Measurements from ENCODE around the gene ZNF175. TPM values are rescaled to one million over a fixed set of nuclear protein-coding genes. Genes with fewer than 3 reads are reported as not detected.

Gene ZNF175
- total and polyA plus RNA-seq, 4 experiments from 2014 or later = 0.65 to 17.4 (median 9.9) TPM

GRCh38 chr19:51550848-51551672, 20.0 kb upstream of the ZNF175 start:
- DNase-seq = no peak
- no peaks in the 10 kb centered on the region for H3K36me3 ChIP-seq (ENCODE audit: insufficient read depth, low read length)
- intact Hi-C loops (cut with micrococcal nuclease) = no loop called here
- Mint-ChIP-seq H3K4me1 (peaks cover 2 to 14% (median 6%) of the 10 kb centered on the region in 4 donors), H3K4me3 (peak overlapping the region in 3 of 8 donors; percentile 10 to 28 (median 27)), H3K36me3 (peaks cover 0 to 6% of the 10 kb centered on the region in 2 donors), H3K9me3 (peaks cover 0 to 10% (median 7%) of the 10 kb centered on the region in 8 donors), H3K27me3 (peaks cover 35 to 51% of the 10 kb centered on the region in 2 donors), H3K27ac (peak overlapping the region in 1 of 7 donors; percentile 45)
- no peak overlapping the region for H3K27ac ChIP-seq (ENCODE audit: low read depth, low read length)
- ChIA-PET CTCF (ENCODE audit: partially characterized antibody) (no interaction called here), POLR2A (ENCODE audit: partially characterized antibody) (no interaction called here)
- H3K4me3 ChIP-seq (ENCODE audit: low read length in 2 of 2) = no peak overlapping the region
- no peaks in the 10 kb centered on the region for H3K9me3 ChIP-seq (ENCODE audit: control insufficient read depth in 1 of 2, low read length in 2 of 2)
- H3K4me1 ChIP-seq (ENCODE audit: insufficient read depth, low read length) = no peaks in the 10 kb centered on the region
- no peaks in the 10 kb centered on the region for H3K27me3 ChIP-seq (ENCODE audit: insufficient read depth, low read length)

GRCh38 chr19:51551673-51552432, 19.2 kb upstream of the ZNF175 start:
- Histone ChIP-seq H3K9me3 (ENCODE audit: control insufficient read depth in 1 of 2, low read length in 2 of 2) (no peaks in the 10 kb centered on the region), H3K4me1 (ENCODE audit: insufficient read depth, low read length) (no peaks in the 10 kb centered on the region), H3K36me3 (ENCODE audit: insufficient read depth, low read length) (no peaks in the 10 kb centered on the region), H3K4me3 (ENCODE audit: low read length in 2 of 2) (no peak overlapping the region), H3K27ac (ENCODE audit: low read depth, low read length) (no peak overlapping the region), H3K27me3 (ENCODE audit: insufficient read depth, low read length) (no peaks in the 10 kb centered on the region)
- peaks cover 38 to 51% of the 10 kb centered on the region in 2 donors for H3K27me3 Mint-ChIP-seq
- H3K36me3 Mint-ChIP-seq = peaks cover 0 to 6% of the 10 kb centered on the region in 2 donors
- peaks cover 2 to 14% (median 6%) of the 10 kb centered on the region in 4 donors for H3K4me1 Mint-ChIP-seq
- peak overlapping the region in 4 of 8 donors; percentile 3 to 58 (median 18) for H3K4me3 Mint-ChIP-seq
- DNase-seq = no peak
- intact Hi-C loops (cut with micrococcal nuclease) = no loop called here
- POLR2A ChIA-PET (ENCODE audit: partially characterized antibody) = no interaction called here
- peaks cover 0 to 10% (median 7%) of the 10 kb centered on the region in 8 donors for H3K9me3 Mint-ChIP-seq
- CTCF ChIA-PET (ENCODE audit: partially characterized antibody) = no interaction called here
- H3K27ac Mint-ChIP-seq = peak overlapping the region in 2 of 7 donors; percentile 26 to 45

GRCh38 chr19:51552608-51552995, 18.5 kb upstream of the ZNF175 start:
- H3K27ac Mint-ChIP-seq = no peak overlapping the region
- H3K4me3 Mint-ChIP-seq = no peak overlapping the region
- H3K4me3 ChIP-seq (ENCODE audit: low read length in 2 of 2) = no peak overlapping the region
- no peaks in the 10 kb centered on the region for H3K9me3 ChIP-seq (ENCODE audit: control insufficient read depth in 1 of 2, low read length in 2 of 2)
- POLR2A ChIA-PET (ENCODE audit: partially characterized antibody) = no interaction called here
- H3K36me3 Mint-ChIP-seq = peaks cover 0 to 6% of the 10 kb centered on the region in 2 donors
- intact Hi-C loops (cut with micrococcal nuclease) = no loop called here
- peaks cover 2 to 14% (median 6%) of the 10 kb centered on the region in 4 donors for H3K4me1 Mint-ChIP-seq
- H3K27me3 Mint-ChIP-seq = peaks cover 34 to 54% of the 10 kb centered on the region in 2 donors
- H3K27me3 ChIP-seq (ENCODE audit: insufficient read depth, low read length) = no peaks in the 10 kb centered on the region
- no peaks in the 10 kb centered on the region for H3K4me1 ChIP-seq (ENCODE audit: insufficient read depth, low read length)
- no peak for DNase-seq
- CTCF ChIA-PET (ENCODE audit: partially characterized antibody) = no interaction called here
- peaks cover 0 to 10% (median 7%) of the 10 kb centered on the region in 8 donors for H3K9me3 Mint-ChIP-seq
- H3K27ac ChIP-seq (ENCODE audit: low read depth, low read length) = no peak overlapping the region
- H3K36me3 ChIP-seq (ENCODE audit: insufficient read depth, low read length) = no peaks in the 10 kb centered on the region

GRCh38 chr19:51552996-51553725, 17.9 kb upstream of the ZNF175 start:
- POLR2A ChIA-PET (ENCODE audit: partially characterized antibody) = no interaction called here
- Histone ChIP-seq H3K4me1 (ENCODE audit: insufficient read depth, low read length) (no peaks in the 10 kb centered on the region), H3K9me3 (ENCODE audit: control insufficient read depth in 1 of 2, low read length in 2 of 2) (no peaks in the 10 kb centered on the region), H3K36me3 (ENCODE audit: insufficient read depth, low read length) (no peaks in the 10 kb centered on the region), H3K27ac (ENCODE audit: low read depth, low read length) (no peak overlapping the region), H3K4me3 (ENCODE audit: low read length in 2 of 2) (no peak overlapping the region), H3K27me3 (ENCODE audit: insufficient read depth, low read length) (no peaks in the 10 kb centered on the region)
- peaks cover 31 to 53% of the 10 kb centered on the region in 2 donors for H3K27me3 Mint-ChIP-seq
- no peak for DNase-seq
- H3K36me3 Mint-ChIP-seq = peaks cover 0 to 6% of the 10 kb centered on the region in 2 donors
- H3K9me3 Mint-ChIP-seq = peaks cover 0 to 10% (median 7%) of the 10 kb centered on the region in 8 donors
- peaks cover 2 to 14% (median 6%) of the 10 kb centered on the region in 4 donors for H3K4me1 Mint-ChIP-seq
- H3K4me3 Mint-ChIP-seq = no peak overlapping the region
- CTCF ChIA-PET (ENCODE audit: partially characterized antibody) = interaction anchor here (1.3 kb wide), 1 partner anchor 224 kb away, joined by 3 read pairs; no protein-coding TSS in a partner anchor
- intact Hi-C loops (cut with micrococcal nuclease) = no loop called here
- H3K27ac Mint-ChIP-seq = no peak overlapping the region

DNA sequence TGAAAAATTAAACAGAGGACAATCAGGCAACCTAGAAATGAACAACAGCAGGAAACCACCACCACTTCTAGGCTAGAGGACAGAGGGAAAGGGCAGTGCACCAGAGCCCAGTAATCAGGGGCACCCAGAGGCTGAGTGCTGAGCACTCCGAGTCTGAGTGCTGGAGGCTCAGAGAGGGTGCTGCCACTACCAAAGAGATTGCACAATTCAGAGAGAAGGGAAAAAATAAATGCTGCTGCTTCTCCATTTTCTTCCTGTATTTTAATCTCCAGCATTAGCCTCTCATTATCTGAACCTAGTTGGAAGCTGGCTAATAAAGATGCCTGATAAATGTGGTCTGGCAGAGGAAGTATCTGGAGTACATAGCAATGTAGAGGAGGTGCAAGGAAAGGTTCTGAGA, 11.8 kb upstream of the ZNF175 start:
- no peak overlapping the region for H3K27ac Mint-ChIP-seq
- Histone ChIP-seq H3K27me3 (ENCODE audit: insufficient read depth, low read length) (no peaks in the 10 kb centered on the region), H3K9me3 (ENCODE audit: control insufficient read depth in 1 of 2, low read length in 2 of 2) (no peaks in the 10 kb centered on the region), H3K4me1 (ENCODE audit: insufficient read depth, low read length) (no peaks in the 10 kb centered on the region), H3K27ac (ENCODE audit: low read depth, low read length) (no peak overlapping the region), H3K36me3 (ENCODE audit: insufficient read depth, low read length) (no peaks in the 10 kb centered on the region), H3K4me3 (ENCODE audit: low read length in 2 of 2) (no peak overlapping the region)
- ChIA-PET POLR2A (ENCODE audit: partially characterized antibody) (no interaction called here), CTCF (ENCODE audit: partially characterized antibody) (no interaction called here)
- no peaks in the 10 kb centered on the region for H3K36me3 Mint-ChIP-seq
- no peak for DNase-seq
- intact Hi-C loops (cut with micrococcal nuclease) = no loop called here
- no peaks in the 10 kb centered on the region for H3K4me1 Mint-ChIP-seq
- H3K27me3 Mint-ChIP-seq = peaks cover 31 to 58% of the 10 kb centered on the region in 2 donors
- peaks cover 0 to 4% (median under 1%) of the 10 kb centered on the region in 8 donors for H3K9me3 Mint-ChIP-seq
- no peak overlapping the region for H3K4me3 Mint-ChIP-seq

DNA sequence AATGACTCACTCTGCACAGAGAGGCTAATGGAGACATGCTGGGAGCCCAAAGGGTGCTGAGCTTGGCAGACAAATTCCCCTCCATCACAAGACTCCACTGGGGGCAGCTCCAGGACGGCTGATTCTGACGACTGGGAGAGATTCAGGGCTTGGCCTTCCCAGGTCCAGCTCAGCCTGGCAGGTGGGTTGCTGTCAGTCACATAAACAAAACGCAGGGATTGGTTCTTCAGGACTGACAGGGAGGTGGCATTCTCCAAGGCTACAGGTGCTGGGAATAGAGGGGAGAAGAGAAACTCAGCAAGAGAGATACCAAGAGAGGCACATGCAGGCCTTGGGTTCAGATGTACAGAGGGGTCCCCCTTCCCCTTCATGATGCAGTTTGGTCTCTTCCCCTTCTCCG, 10.7 kb upstream of the ZNF175 start:
- Mint-ChIP-seq H3K4me1 (no peaks in the 10 kb centered on the region), H3K9me3 (peaks cover 0 to under 1% (median 0%) of the 10 kb centered on the region in 8 donors), H3K27me3 (peaks cover 34 to 56% of the 10 kb centered on the region in 2 donors), H3K36me3 (no peaks in the 10 kb centered on the region), H3K27ac (no peak overlapping the region), H3K4me3 (no peak overlapping the region)
- ChIA-PET POLR2A (ENCODE audit: partially characterized antibody) (no interaction called here), CTCF (ENCODE audit: partially characterized antibody) (no interaction called here)
- no peak overlapping the region for H3K4me3 ChIP-seq (ENCODE audit: low read length in 2 of 2)
- H3K4me1 ChIP-seq (ENCODE audit: insufficient read depth, low read length) = no peaks in the 10 kb centered on the region
- intact Hi-C loops (cut with micrococcal nuclease) = no loop called here
- no peak for DNase-seq
- H3K27me3 ChIP-seq (ENCODE audit: insufficient read depth, low read length) = no peaks in the 10 kb centered on the region
- no peak overlapping the region for H3K27ac ChIP-seq (ENCODE audit: low read depth, low read length)
- no peaks in the 10 kb centered on the region for H3K36me3 ChIP-seq (ENCODE audit: insufficient read depth, low read length)
- no peaks in the 10 kb centered on the region for H3K9me3 ChIP-seq (ENCODE audit: control insufficient read depth in 1 of 2, low read length in 2 of 2)

GRCh38 chr19:51564791-51565190, 6.3 kb upstream of the ZNF175 start:
- Mint-ChIP-seq H3K4me3 (no peak overlapping the region), H3K4me1 (no peaks in the 10 kb centered on the region), H3K36me3 (no peaks in the 10 kb centered on the region), H3K27ac (no peak overlapping the region), H3K27me3 (peaks cover 24 to 38% of the 10 kb centered on the region in 2 donors), H3K9me3 (peaks cover 0 to 4% (median 0%) of the 10 kb centered on the region in 8 donors)
- intact Hi-C loops (cut with micrococcal nuclease) = no loop called here
- Histone ChIP-seq H3K4me3 (ENCODE audit: low read length in 2 of 2) (no peak overlapping the region), H3K36me3 (ENCODE audit: insufficient read depth, low read length) (no peaks in the 10 kb centered on the region), H3K4me1 (ENCODE audit: insufficient read depth, low read length) (no peaks in the 10 kb centered on the region), H3K9me3 (ENCODE audit: control insufficient read depth in 1 of 2, low read length in 2 of 2) (no peaks in the 10 kb centered on the region), H3K27me3 (ENCODE audit: insufficient read depth, low read length) (no peaks in the 10 kb centered on the region), H3K27ac (ENCODE audit: low read depth, low read length) (no peak overlapping the region)
- DNase-seq = no peak
- ChIA-PET CTCF (ENCODE audit: partially characterized antibody) (no interaction called here), POLR2A (ENCODE audit: partially characterized antibody) (no interaction called here)

Measured in CD4-positive, alpha-beta memory T cell (primary cell).